ENCODE results near the gene BRPF1. TPM values are rescaled to one million over a fixed set of nuclear protein-coding genes. Genes with fewer than 3 reads are reported as not detected.
A peak's percentile ranks its signal among the peaks of the same experiment; 100 is the strongest.
"Not testable (repeated sequence)": the region's sequence is repeated elsewhere in the genome, so short reads cannot be mapped to it uniquely, and the experiment has no call there.

The BRPF1 gene
- total RNA-seq, 4 donors from 2014 or later: 18.0 to 25.4 (median 21.6) TPM

GRCh38 chr3:9769012-9769411 lies 37.5 kb downstream of the BRPF1 start:
- ATAC-seq: no peak
- Histone ChIP-seq H3K4me3 (peak overlapping the region; percentile 84 to 88), H3K27me3 (no peaks in the 10 kb centered on the region), H3K9me3 (no peaks in the 10 kb centered on the region), H3K27ac (peak overlapping the region; percentile 88 to 93 (median 90)), H3K36me3 (peaks cover 0 to 29% of the 10 kb centered on the region in 2 donors), H3K4me1 (peaks cover 3 to 53% (median 28%) of the 10 kb centered on the region in 3 donors)
- no peak for TF ChIP-seq POLR2A (IDR thresholded peaks at IDR 0.05)
- no peak for TF ChIP-seq CTCF (IDR thresholded peaks at IDR 0.05)
- no peak for TF ChIP-seq POLR2AphosphoS5 (IDR thresholded peaks at IDR 0.05)
- no peak for TF ChIP-seq EP300 (IDR thresholded peaks at IDR 0.05)
- WGBS, 2 donors (ENCODE audit: low coverage in 1 of 2): 33 to 42% methylated on average over 4 to 5 of the region's 5 CpGs

- peaks cover 3 to 53% (median 28%) of the 10 kb centered on the region in 3 donors for H3K4me1 ChIP-seq
- H3K36me3 ChIP-seq: peaks cover 0 to 25% of the 10 kb centered on the region in 2 donors
- H3K4me3 ChIP-seq: peak within 1 kb of the TSS; percentile 84 to 88
- peak within 1 kb of the TSS; percentile 88 to 93 (median 90) for H3K27ac ChIP-seq
- peaks cover 0 to under 1% (median 0%) of the 10 kb centered on the region in 3 donors for H3K9me3 ChIP-seq
- 0 to 14% methylated on average over 4 to 7 of the region's 49 CpGs for WGBS, 2 donors (ENCODE audit: low coverage in 1 of 2)
- peak; percentile 94 for ATAC-seq
- H3K27me3 ChIP-seq: no peaks in the 10 kb centered on the region
- TF ChIP-seq POLR2AphosphoS5 (IDR thresholded peaks at IDR 0.05) (peak; percentile 75), POLR2A (IDR thresholded peaks at IDR 0.05) (peak; percentile 86 to 87), EP300 (IDR thresholded peaks at IDR 0.05) (no peak), CTCF (IDR thresholded peaks at IDR 0.05) (no peak)
Observed at GRCh38 chr3:9769426-9770275, 38.1 kb downstream of the BRPF1 start, which contains the start of gene CAMK1. TSS of gene CAMK1 (minus strand) at chr3:9769947. CDS start at chr3:9767749, 2,198 bp downstream.

GRCh38 chr3:9770276-9770812 lies 38.8 kb downstream of the BRPF1 start:
- H3K4me1 ChIP-seq: peaks cover 3 to 53% (median 28%) of the 10 kb centered on the region in 3 donors
- TF ChIP-seq POLR2A (IDR thresholded peaks at IDR 0.05) (no peak), POLR2AphosphoS5 (IDR thresholded peaks at IDR 0.05) (peak; percentile 67)
- 4 to 19% methylated on average over 3 to 12 of the region's 15 CpGs for WGBS, 2 donors (ENCODE audit: low coverage in 1 of 2)
- H3K27me3 ChIP-seq: no peaks in the 10 kb centered on the region
- peak overlapping the region; percentile 84 to 88 for H3K4me3 ChIP-seq
- ATAC-seq: peak; percentile 70
- peaks cover 0 to 18% of the 10 kb centered on the region in 2 donors for H3K36me3 ChIP-seq
- H3K27ac ChIP-seq: peak overlapping the region; percentile 88 to 93 (median 90)
- H3K9me3 ChIP-seq: peaks cover 0 to 1% (median 0%) of the 10 kb centered on the region in 3 donors

- not testable (repeated sequence) for H3K9me3 ChIP-seq, ATAC-seq, H3K27me3 ChIP-seq
- Histone ChIP-seq H3K4me1 (peaks cover 3 to 49% (median 28%) of the 10 kb centered on the region in 3 donors), H3K27ac (peak overlapping the region in 2 of 4 donors; percentile 88 to 93), H3K4me3 (peak overlapping the region in 1 of 2 donors; percentile 88), H3K36me3 (peaks cover 0 to 11% of the 10 kb centered on the region in 2 donors)
- 83% methylated on average over 2 of the region's 2 CpGs; no CpG with 5 or more reads in 1 of the 2 donors for WGBS, 2 donors (ENCODE audit: low coverage in 1 of 2)
Observed at GRCh38 chr3:9771007-9771406, 39.5 kb downstream of the BRPF1 start.

GRCh38 chr3:9776896-9777693 lies 45.6 kb downstream of the BRPF1 start:
- no peak for ATAC-seq
- H3K27ac ChIP-seq: no peak overlapping the region
- H3K36me3 ChIP-seq: peaks cover 0 to 32% of the 10 kb centered on the region in 2 donors
- H3K27me3 ChIP-seq: no peaks in the 10 kb centered on the region
- peaks cover 0 to 1% (median 0%) of the 10 kb centered on the region in 3 donors for H3K9me3 ChIP-seq
- no peak overlapping the region for H3K4me3 ChIP-seq
- TF ChIP-seq POLR2AphosphoS5 (IDR thresholded peaks at IDR 0.05): no peak
- no peak for TF ChIP-seq POLR2A (IDR thresholded peaks at IDR 0.05)
- TF ChIP-seq CTCF (IDR thresholded peaks at IDR 0.05): no peak
- TF ChIP-seq EP300 (IDR thresholded peaks at IDR 0.05): no peak
- WGBS, 2 donors (ENCODE audit: low coverage in 1 of 2): 65 to 91% methylated on average over 5 of the region's 5 CpGs
- peaks cover 0 to 15% (median 0%) of the 10 kb centered on the region in 3 donors for H3K4me1 ChIP-seq
